Stimulated activated CD8-positive, alpha-beta memory T cell treated with anti-CD3 and anti-CD28 coated beads, Interleukin-7, amount 100 ng/mL, for 1 hour (primary cell): ENCODE measurements around the gene LRCOL1.
"Not testable (repeated sequence)": the region's sequence is repeated elsewhere in the genome, so short reads cannot be mapped to it uniquely, and the experiment has no call there.

Source experiments
- DNase-seq, 2 donors: peaks; one replicate each; pipeline ENCODE4 v3.0.0-alpha.2; 2020; ENCODE audit warnings: low read depth in 2 of 2

Gene LRCOL1

DNA sequence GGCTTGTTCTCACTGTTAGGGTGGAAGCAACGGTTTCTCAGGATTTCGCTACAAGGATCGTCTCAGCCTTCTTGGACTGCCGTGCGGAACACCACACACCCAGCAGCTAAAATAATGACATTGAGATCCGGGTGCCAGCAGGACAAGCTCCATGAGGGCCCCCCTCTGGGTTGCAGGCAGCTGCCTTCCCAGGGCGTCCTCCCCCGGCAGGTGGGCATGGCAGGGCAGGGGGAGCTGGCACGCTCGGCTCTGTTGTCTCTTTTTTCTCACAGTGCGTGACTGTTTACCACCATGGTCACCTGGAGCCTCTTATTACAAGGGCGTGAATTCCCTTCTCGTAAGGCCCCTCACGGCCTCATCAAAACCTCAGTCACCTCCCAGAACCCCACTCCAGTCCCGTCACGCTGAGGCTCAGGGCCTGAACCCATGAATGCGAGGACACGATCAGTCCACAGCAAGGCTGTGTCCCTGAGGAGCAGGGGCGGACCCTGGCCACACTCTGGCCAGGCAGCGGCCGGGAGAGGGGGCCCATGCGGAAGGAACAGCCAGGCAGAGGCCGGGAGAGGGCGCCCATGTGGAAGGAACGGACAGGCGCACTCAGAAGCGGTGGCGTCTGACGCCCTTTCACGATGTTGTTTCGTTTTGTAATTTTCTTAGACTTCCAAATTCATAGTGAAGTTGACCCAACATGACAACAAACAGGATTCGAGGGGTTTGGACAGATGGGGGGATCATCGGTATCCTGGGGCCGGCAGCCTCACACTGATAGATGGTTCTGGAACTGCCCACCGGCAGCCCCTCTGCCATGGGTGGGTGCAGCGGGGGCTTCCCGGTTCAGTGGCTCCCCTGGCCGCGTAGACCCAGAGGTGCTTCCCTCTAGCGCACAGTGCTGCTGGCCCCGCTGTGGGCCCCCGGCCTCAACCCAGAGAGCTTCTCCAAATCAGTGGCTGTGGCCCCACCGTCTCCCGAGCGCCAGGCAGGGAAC, 10.0 kb downstream of the LRCOL1 start:
- no peak for DNase-seq

DNA sequence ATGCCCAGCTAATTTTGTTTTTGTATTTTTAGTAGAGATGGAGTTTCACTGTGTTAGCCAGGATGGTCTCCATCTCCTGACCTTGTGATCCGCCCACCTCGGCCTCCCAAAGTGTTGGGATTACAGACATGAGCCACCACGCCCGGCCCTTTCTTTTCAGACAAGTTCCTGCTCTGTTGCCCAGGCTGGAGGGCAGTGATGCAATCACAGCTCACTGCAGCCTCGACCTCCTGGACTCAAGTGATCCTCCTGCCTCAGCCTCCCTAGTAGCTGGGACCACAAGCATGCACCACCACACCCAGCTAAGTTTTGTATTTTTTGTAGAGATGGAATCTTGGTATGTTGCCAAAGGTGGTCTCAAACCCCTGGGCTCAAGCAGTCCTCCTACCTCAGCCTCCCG, 10.9 kb downstream of the LRCOL1 start:
- not testable (repeated sequence) for DNase-seq

DNA sequence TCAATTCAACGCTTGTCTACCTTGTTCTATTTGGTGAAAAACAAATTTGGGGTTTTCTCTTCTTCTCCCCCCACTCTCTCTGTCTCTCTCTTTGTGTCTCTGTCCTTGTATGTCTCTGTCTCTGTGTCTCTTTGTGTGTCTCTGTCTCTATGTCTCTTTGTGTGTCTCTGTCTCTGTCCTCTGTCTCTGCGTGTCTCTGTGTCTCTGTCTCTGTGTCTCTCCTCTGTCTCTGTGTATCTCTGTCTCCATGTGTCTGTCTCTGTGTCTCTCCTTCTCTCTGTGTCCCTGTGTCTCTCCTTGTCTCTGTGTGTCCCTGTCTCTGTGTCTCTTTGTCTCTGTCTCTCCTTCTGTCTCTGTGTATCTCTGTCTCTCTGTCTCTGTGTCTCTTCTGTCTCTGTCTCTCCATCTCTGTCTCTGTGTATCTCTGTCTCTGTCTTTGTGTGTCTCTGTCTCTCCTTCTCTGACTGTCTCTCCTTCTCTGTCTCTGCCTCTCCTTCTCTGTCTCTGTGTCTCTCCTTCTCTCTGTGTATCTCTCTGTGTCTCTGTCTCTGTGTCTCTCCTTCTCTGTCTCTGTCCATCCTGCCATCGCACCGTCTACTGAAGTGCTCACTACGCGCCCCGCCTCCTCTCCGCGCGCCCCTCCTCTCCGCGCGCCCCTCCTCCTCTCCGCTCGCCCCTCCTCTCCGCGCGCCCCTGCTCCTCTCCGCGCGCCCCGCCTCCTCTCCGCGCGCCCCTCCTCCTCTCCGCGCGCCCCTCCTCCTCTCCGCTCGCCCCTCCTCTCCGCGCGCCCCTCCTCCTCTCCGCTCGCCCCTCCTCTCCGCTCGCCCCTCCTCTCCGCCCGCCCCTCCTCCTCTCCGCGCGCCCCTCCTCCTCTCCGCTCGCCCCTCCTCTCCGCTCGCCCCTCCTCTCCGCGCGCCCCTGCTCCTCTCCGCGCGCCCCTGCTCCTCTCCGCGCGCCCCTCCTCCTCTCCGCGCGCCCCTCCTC, 12.8 kb downstream of the LRCOL1 start:
- no peak for DNase-seq

DNA sequence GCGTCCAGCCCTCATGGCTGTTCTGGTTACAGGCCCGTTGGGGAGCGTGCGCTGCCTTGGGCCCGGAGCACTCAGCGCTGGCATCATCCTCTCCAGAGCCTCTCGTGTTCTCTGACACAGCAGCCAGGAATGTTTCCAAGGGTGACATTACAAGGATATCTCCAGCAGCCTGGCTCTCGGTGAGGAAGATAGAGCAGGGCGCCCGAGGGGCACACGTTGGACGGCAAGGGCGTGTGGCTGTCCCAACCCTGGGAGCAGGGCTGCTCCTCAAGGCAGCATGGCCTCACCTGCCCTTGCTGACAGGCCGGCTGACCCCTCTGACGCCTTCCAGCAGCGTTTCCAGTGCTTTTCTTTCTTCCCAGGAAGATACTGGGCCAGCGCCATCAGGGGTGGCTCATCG, 14.4 kb downstream of the LRCOL1 start:
- no peak for DNase-seq

DNA sequence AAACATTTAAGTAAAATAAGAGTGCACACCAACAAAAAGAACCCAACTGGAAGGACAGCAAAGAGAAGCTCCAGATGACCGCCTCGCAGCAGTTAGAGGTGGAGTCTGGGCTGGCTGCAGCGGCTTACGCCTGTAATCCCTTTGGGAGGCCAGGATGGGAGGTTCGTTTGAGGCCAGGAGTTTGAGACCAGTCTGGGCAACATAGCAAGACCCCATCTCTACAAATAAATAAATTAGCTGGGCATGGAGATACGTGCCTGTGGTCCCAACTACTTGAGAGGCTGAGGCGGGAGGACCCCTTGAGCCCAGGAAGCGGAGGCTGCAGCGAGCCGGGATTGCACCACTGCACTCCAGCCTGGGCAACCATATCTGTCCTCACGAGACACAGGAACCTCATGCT, 15.2 kb downstream of the LRCOL1 start:
- no peak for DNase-seq

DNA sequence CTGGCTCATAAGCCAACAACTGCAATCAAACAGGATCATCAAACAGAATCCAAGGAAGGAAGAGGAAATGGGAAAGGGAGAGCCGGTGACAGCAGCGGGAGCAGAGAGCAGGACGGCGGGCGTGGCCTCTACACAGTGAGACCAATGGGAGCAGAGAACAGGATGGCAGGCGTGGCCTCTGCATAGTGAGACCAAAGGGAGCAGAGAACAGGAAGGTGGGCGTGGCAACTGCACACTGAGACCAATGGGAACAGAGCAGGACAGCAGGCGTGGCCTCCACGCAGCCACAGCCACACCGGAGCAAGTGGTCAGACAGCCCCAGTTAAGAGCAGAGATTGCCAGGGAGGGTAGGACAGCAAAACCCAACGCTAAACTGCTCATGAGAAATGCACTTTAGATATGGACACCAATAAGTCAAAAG, 16.4 kb downstream of the LRCOL1 start:
- DNase-seq: no peak

DNA sequence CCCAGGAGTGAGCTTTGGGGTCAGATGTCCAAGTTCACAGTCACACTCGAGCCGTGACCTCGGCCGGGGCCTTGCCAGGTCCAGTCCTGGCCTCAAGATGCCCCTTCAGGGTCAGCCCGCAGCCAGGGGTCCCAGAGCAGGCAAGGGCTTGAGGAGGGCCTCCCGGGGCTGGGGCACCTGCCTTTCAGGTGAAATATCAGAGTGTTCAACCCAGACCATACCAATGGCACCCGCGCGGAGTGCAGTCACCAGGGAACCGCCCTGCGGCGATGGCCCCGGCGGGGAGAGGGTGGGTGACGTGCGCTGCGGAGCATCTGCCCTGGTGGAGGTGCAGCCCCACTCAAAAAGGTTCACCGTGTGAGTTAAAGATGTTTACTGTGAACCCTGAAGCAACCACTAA, 16.9 kb downstream of the LRCOL1 start:
- DNase-seq: no peak

DNA sequence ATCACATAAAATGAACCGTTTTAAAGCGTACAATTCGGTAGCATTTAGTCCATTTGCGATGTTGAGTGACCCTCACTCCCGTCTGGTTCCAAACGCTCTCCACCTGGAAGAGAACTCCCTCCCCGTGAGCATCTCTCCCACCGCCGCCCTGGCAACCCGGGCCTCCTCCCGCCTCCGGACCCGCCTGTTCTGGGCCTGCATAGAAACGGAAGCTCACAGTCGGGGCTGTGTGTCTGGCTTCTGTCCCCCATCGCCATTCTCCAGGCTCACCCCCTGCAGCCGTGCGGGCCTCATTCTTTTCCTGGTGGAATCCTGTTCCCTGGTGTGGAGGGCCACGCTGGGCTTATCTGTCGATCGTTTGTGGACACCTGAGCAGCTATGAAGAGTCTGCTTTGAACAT, 17.3 kb downstream of the LRCOL1 start:
- no peak for DNase-seq

DNA sequence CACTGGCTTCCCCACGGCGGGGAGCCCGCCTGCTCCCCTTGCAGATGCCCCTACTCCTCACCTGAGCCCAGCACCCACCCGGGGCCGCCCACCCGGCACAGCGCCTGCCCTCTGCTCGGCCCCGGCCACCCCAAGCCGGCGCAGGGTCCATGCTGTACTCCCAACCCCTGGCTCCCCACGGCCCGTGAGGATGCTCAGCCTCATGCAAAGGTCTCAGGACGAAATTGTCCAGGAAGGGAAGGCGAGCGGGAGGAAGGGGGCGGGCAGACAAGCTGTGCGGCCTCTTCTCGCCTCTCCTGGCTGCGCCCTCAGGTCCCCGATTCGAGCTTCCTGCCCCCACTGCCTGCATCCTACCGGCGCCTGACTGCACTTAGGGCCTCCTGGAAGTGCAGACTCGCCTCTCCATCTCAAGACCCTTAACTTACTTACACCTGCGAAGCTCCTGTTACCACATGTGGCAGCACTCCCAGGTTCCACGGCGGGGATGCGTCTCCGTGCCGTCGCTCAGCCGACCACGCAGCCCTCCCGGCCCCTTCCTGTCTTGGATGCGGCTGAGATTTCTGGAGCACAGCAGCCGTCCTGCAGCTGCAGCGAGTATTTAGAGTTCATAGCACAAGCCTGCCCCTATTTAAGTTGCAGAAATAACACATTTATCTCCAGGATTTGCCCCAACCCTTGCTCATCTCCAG, 18.0 kb downstream of the LRCOL1 start:
- DNase-seq: no peak

DNA sequence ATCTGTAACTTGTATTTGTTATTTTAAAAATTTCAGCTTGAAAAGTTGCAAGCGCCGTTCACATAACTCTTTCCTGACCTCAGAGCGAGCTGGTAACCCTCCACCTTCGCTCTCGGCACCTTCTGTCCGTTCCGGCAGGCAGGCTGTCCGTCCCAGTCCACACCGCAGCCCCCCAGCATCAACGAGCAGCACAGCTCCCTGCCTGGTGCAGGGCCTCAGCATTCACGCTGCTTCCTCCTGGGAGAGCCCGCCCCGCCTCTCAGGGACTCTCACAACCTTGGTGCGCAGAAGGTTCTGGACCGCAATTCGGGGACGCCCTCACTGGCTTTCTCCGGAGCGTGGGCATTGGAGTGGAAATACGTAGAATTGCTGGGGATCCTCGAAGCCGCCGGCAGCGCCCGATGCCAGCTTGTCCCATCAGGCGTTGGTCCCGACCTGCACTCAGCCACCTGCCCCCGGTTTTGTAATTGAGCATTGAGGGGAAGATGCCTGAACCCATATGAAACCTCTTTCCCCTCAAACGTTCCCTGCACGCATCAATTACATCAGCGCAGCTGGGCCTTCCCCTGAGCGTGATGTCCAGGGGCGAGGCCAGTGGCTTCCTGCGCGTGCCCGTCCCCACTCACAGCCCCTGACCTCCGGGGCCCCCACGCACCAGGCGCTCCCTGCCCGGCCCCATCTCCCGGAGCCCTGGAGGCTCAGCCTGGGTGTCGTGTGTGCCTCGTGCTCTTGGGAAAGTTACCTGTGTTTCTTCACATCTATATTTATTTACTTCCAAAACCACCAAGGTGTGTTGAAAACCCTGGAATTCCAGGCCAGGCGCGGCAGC, 19.1 kb downstream of the LRCOL1 start:
- no peak for DNase-seq

DNA sequence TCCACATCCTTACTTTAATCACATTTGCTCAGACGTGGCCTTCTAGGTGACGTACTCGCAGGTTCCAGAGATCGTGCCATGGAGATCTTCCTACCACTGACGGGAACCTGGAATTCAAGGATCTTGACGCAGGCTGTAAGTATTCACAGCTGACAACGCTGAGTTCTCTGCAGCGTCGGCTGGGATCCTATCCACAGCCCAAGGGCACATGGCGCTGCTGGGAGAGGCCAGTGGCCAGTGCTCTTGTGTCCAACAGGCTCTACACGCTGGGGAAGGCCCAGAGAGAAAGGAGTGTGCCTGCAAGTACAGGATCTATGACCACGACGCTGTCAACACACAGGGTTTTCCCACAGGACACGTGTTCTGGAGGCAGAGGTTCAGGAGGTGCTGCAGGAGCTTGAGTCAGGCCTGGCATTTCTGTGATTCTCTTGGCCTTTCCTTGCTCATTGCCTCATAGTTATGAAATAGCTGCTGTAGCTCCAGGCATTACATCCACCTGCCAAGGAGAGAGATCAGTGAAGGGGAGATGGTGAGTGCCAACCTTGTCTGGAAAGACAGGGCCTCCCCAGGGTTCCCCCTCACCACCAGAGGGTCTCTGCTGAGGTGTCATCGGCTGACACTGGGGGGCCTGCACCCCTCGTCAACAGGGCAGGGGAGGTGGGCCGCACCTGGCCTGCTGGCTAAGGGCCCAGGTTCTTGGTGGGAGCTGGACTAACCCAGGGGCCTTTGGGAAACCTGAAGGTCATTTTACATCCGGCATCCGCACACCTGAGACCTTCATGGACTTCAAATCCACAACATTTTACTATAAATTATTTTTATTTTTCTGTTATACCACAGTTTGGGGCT, 21.3 kb downstream of the LRCOL1 start:
- DNase-seq: no peak

DNA sequence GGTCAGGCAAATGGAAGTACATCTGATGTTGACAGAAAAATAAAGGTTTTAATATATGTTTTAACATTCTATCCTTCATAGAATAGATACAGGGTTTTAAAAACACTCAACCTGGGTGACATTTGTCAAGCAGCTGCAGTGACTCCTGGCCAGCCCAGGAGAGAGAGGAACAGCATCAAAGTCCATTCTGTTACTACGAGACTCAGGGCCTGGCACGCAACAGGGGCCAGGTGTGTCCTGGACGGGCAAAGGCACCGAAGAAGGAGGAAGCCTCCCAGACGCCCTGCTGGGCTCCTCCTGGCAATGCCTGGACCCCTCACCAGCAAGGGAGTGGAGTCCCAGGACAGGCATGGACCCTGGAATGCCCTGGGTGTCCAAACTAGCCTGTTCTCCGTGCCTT, 22.1 kb downstream of the LRCOL1 start:
- DNase-seq: no peak

DNA sequence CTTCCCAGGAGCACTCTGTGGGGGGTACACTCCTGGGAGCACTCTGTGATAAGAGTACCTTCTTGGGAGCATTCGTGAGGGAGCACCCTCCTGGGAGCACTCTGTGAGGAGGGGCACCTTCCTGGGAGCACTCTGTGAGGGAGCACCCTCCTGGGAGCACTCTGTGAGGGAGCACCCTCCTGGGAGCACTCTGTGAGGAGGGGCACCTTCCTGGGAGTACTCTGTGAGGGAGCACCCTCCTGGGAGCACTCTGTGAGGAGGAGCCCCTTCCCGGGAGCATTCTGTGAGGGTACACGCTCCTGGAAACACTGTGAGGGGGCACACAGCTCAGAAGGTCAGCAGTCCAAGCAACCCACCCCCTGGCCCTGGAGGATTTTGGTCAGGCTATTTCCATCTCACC, 22.6 kb downstream of the LRCOL1 start:
- DNase-seq: no peak

DNA sequence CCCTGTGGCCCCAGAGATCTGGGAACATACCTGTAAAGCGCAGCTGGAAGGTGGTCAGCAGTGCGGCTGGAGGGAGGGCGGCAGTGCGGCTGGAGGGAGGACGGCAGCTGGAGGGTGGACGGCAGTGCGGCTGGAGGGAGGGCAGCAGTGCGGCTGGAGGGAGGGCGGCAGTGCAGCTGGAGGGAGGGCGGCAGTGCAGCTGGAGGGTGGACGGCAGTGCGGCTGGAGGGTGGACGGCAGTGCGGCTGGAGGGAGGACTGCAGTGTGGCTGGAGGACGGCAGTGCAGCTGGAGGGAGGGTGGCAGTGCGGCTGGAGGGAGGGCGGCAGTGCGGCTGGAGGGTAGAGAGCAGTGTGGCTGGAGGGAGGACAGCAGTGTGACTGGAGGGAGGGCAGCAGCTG, 23.5 kb downstream of the LRCOL1 start:
- DNase-seq: no peak

DNA sequence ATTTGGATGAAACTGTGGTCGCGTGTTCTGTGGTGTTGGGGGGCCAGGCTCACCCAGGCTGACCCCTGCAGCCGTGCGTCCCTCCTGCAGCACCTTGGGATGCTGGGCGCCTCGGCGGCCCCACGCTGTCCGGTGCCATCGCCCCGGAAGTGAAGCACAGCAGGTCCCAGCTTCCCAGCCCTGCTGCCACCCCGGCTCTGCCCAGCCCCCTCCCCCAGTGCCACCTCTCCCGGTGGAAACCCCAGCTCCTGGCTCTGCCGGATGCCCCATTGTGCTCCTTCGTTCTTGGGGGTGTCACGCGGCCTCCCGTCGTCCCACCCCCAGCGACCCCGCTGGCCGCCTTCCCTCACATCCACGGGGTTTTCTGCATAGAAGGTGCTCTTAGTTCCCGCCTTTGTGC, 25.2 kb downstream of the LRCOL1 start:
- no peak for DNase-seq

DNA sequence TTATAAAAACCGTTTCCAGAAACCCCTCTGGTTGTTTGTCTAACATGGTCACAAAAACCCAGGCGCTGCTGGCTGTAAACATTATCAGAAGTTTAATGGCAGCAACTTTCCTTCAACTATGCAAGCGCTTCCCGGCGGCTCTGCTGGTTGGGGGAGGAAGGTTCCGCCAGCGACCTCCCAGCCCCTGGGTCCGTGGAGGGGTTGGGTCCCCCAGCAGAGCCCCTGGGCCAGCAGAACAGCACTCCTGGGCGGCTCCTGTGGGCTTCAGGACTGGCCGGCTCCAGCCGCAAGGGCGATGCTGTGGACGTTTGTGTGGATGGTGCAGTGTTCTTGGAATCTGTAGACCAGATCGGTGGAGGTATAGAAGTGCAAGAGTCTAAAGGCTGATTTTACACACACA, 26.0 kb downstream of the LRCOL1 start:
- DNase-seq: no peak

DNA sequence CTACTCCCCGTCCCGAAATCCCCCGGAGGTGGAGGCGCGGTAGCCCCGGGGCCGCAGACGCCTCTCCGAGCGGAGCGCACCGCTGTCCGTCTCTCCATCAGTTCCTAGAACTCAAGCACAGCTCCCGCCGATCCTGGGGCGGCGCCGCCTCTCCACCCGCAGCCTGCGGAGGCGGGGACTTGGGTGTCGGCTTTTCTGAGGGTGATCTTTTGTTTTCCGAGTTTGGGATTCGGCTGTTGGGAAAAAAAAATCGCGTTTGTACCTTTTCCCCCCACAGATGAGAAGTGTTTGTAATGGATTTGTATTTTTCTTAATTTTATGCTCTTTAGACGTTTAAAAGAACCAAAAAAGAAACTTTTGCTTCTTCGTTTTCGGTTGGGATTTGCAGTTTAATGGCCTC, 26.6 kb downstream of the LRCOL1 start:
- DNase-seq: no peak

DNA sequence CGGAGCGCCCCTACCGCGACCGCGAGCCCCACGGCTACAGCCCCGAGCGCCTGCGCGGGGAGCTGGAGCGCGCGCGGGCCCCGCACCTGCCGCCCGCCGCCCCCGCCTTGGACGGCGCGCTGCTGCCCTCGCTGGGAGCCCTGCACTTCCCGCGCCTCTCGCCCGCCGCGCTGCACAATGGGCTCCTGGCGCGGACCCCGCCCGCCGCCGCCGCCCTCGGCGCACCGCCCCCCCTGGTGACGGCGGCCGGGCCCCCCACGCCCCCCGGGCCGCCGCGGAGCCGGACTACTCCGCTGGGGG, 27.0 kb downstream of the LRCOL1 start:
- no peak for DNase-seq

DNA sequence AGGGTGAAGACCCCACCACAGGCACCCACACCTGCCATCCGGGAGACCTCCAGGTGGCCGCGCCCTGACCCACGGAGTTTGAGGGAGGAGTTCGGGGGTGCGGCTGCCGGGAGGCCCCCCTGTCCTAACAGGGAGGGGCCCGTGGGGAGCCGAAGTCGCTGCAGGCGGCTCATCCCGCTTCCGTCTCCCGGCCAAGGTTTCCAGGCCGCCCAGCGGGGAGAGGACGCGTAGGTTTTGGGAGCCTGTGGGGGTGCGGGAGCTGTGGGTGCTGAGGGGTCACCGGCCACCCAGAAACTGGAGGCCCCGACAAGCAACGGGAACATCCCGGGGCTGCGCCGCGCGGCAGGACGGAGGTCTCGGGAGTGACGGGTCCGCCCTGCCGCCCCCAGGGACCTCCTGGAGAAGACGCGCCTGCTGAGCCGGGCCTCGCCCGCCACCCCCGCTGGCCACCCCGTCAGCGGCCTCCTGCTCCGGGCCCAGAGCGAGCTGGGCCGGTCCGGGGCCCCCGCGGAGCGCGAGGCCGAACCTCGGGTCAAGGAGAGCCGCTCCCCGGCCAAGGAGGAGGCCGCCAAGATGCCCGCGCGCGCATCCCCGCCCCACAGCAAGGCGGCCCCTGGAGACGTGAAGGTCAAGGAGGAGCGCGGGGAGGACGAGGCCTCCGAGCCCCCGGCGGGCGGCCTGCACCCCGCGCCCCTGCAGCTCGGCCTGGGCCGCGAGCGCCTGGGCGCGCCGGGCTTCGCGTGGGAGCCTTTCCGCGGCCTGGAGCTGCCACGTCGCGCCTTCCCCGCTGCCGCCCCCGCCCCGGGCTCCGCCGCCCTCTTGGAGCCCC, 27.6 kb downstream of the LRCOL1 start:
- DNase-seq: no peak

DNA sequence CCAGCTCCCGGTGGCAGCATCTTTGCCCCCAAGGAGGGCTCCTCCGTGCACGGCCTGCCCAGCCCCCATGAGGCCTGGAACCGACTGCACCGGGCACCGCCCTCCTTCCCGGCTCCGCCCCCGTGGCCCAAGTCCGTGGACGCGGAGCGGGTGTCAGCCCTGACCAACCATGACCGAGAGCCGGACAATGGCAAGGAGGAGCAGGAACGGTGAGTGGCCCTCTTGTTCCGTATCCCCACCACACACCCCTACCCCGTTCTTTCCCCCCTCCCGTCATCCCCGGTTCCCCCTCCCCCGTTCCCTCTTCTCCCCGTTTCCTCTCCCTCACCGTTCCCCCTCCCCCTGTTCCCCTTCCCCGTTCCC, 28.3 kb downstream of the LRCOL1 start:
- DNase-seq: no peak
